NCI-H1092 treated with DMSO at 0.1 percent for 48 hours (cell line): ENCODE data around the gene GGA1.
A peak's percentile ranks its signal among the peaks of the same experiment; 100 is the strongest.

ENCODE experiments used
- DNase-seq: peaks from one replicate; lab custom pipeline; 2025; lab: John Stamatoyannopoulos, UW

The GGA1 gene, protein sequence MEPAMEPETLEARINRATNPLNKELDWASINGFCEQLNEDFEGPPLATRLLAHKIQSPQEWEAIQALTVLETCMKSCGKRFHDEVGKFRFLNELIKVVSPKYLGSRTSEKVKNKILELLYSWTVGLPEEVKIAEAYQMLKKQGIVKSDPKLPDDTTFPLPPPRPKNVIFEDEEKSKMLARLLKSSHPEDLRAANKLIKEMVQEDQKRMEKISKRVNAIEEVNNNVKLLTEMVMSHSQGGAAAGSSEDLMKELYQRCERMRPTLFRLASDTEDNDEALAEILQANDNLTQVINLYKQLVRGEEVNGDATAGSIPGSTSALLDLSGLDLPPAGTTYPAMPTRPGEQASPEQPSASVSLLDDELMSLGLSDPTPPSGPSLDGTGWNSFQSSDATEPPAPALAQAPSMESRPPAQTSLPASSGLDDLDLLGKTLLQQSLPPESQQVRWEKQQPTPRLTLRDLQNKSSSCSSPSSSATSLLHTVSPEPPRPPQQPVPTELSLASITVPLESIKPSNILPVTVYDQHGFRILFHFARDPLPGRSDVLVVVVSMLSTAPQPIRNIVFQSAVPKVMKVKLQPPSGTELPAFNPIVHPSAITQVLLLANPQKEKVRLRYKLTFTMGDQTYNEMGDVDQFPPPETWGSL

DNA sequence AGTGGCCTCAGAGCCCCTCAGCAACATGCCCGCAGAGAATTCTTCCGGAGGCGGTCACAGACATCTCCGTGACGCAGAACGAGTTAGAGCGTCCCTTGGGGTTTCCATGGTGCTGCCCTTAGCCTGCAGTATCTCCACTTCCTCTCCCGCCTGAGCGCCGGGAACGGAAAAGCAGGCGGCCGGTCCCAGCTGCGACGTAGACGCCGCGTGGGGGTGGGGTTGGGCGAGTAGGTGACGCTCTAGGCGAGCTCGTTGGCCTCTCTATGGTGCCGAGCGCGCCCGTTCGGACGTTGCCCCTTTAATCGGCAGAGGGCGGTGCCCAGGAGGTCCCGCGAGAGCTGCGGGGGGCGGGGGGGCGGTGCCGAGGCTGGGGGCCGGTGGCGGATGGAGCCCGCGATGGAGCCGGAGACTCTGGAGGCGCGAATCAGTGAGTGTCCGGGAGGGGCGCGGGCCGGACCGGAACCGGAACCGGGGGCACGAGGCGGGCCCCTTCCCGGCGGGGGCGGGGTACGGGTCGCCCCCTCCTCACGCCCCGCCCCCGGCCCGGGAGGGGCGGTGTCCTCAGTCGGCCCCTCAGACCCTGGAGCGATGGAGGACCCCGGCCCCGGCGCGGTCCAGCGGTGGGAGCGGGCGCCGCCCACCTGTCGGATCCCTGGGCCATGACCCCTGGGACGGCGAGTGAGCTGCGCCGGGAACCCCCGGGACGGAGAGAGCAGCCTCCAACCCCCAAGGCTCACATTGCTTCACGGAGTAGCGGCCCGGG is at the start of gene GGA1:
TSS of gene GGA1 (plus strand) at position 358 of the 763 bp plus-strand sequence. CDS start at position 385, 27 bp downstream.
- peak; percentile 99 for DNase-seq

DNA sequence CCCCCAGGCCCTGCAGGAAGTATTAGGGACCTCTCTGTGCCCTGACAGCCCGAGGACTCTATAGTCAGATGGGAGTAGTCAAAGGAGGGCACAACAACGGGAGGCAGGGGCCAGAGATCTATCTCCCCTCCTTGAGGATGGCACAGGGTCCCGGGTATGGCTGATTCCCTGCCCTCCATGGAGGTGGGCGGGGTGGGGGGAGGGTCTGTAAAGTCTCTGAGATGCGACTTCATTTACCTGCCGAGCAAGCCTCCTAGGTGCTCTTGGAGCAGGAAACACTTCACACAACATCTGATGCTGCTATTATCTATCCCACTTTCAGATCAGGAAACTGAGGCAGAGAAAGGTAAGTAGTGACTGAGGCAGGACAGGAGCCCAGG is 49.1 kb upstream of the GGA1 start:
- DNase-seq = no peak

DNA sequence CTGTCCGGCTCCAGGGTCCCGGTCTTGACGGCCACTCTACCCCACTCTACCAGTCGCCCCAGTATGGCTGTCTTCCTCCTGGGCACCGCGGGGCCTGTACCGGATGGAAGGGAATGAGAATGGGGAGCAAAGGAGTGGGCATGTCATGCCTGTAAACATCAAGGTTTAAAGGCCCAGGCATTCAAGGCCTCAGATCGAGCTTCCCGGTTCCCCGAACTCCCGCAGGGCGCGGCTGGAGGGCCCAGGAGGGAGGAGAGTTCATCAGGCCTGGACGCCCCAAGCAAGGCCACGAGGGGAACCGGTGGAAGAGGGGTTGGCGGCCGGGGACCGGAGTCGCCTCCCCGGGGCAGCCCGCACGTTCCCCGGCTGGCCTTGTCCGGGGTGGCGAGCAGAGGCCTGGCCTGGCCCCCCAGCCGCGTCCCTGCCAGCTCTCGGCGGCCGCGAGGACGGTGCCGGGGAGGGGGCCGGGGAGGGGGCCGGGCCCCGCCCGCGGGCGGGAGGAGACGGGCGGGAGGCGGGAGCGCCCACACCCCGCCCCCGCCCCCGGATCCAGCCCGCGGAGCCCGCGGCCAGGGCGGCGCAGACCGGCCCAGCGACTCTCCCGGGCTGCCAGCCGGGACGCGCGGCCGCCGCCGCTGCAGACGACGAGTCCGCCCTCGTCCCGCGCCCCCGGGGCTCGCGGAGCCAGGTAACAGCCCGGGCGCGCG is 48.6 kb upstream of the GGA1 start, which contains the start of gene CDC42EP1:
TSS of gene CDC42EP1 (plus strand) at position 580 of the 707 bp plus-strand sequence. CDS start 5,870 bp downstream, outside the sequence.
- DNase-seq = no peak

DNA sequence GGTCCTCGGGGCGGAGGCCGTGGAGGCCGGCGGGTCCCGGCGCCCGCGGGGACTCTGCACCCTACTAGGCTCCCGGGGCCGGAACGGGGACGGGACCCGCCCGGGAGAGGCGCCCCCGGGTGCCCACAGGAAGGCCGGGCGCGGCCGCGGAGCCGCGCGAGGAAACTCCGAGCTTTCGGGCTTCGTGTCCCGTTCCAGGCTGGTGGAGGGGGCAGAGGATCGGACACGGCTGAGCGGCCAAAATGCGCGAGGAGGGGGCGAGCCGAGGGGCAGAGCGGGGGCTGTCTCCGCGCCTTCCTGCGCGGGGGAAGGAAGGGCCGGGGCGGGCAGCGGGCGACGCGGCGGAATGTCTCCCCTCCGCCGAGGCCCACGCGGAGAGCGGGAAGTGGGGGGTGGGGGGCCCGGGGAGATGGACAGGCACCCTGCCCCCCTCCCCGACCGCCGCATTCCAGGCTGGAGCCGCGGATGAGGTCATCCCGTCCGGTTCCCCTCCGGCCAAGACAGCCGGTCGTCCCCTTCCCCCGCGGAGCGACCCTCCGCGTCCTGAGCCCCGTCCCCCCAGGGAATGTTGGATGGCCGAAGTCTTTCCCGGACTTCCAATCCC is 47.9 kb upstream of the GGA1 start:
- DNase-seq = no peak

DNA sequence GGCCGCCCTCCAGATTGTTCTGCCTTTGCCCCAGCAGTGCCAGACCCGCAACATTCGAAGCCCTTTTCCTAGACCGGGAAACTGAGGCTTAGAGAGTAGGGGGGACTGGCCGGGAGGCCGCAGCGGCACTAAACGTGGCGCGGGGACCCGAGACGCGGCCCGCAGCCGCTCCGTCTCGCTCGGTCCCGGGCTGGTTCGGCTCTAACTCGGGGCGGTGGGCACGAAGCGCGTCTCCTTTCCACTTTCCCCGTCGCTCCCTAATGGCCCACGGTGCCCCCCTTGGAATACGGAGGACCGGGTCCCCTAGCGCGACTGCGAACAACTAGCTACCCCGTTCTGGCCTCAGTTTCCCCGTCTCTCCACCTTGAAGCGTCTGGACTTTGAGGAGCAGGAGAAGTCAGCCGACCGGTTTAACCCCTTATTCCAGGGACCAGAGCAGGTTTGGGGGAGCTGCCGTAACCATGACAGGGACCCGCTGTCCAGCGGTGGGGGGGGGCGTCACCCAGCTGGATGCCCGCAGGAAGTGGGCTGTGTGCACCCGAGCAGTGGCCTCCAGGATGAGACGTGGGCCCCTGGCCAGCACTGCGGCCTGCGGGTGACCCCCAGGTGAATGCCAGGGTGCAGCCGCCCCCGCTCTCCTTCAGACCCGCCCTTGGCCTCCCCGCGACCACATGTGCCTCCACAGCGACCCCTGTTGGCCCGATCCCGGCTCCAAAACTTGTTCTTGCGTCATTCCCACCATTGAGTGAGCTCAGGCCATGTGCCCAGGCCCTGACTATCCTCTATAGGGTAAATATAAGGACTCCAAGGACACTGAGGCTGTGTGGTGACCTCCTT is 47.2 kb upstream of the GGA1 start:
- peak; percentile 49 for DNase-seq

DNA sequence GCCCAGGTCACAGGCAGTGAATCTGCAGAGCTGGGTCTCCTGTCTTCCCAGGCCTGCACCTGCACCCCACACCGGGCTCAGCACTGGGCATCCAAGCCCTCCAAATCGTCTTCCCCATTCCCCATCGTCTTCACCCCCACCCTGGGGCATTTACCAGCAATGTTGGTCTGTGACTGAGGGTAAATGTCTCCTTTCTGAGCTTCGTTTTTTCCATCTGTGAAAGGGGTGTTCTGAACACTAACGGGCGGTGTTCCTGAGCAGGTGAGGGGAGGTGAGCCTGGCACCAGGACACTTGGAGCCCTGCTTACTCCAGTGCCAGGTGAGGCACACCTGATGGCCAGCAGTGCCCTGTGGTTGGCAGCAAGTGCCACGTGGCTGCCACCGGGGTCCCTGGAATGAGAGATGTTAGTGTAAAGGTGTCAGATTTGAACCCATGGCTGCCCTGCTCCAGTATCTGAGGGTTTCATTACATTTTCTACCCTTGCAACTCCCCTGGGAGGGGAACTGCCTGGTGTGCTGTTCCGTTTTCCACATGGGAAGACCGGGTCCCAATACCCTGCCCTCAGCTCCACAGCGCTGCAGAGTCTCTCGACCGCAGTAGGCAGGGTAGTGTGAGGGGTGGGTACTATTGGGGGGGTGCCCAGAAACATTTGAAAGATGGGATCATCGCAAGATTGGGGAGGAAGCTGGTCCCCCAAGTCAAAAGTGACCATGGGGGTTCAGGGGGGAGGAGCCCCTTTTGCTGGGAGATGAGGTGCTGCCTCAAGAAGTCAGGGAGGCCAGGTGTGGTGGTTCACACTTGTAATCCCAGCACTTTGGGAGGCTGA is 46.4 kb upstream of the GGA1 start:
- DNase-seq = no peak

DNA sequence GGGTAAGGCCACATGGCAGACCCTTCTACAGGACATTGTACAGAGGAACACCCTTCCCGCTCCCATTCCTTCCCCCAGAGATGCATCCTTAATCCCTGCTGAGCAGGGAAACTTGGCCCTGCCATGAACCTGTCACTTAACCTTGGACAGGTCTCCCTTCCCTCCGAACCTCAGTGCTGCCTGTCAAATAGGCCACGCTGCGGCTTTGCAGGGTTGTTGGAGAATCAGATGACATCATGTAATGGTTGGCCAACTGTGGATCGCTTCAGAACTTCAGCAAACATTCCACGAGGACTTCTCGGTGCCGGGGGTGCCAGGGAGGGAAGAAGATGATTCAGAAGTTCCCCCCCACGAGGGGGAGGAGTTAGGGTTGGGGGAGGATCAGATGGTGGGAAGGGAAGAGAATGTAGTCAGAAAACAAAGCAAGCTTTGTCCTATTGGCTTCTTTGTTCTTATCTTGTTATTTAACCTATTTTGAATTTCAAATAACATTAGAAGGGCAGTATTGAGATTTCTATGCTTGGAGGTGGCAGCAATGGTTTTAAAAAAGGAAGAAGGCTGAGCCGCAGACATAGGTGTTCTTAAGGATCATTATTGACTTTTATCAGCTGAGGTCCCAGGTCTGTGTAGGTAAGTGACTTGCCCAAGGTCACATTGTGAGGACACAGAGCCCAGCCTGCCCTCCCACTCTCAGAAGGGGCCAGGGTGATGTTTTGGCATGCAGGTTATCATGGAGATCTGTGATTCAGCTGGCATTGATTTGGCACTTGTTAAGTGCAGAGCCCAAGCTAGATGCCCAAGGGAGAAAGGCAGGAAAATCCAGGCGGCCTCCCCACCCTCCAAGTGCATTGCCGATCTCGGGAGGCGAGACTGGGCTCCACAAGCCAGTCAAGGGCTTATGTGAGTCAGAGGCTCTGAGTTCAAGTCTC is 45.2 kb upstream of the GGA1 start:
- no peak for DNase-seq

DNA sequence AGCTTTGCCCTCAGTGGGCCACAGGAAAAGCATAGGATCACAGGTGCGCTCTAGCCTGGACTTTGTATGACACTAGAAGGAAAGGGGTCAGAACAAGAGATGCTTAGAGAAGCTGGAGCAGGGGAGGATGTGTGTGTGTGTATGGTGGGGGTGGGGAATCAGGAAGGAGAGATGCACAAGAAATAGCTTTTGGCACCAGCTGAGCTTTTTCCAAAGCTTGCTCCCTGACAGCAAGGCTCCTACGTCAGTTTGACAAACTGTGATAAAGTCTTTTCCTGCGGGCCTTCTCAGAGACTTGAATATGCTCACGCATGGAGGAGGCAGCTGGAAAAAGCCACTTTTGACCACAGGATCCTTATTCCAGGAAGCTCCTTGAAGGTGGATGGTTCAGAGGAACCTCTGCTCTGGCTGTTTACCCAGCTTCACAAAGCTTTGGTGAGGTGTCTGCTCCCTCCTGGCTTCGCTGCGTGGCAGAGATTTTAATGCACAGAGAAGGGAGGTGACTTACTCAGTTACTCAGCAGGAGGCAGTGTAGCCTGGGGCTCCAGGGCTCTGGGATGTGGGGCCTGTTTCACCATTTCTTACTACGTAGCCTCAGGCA is 44.4 kb upstream of the GGA1 start:
- no peak for DNase-seq

DNA sequence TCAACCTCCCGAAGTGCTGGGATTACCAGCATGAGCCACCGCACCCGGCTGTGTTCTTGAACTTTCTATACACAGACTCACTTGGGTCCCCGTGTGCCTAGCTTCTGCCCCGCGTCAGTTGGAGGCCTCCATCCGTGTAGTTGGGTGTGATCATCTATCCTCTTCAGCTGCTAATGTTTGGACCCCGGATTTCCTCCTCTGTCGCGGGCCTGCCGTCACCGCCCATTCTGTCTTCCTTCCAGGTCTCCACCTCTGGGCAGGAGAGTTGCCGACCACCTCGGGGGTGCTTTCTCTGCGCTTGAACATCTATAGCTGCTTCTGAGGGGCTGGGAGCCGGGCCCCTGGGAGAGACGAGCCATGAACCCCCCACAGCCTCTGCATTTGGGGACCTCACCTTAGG is 42.8 kb upstream of the GGA1 start:
- DNase-seq = no peak

DNA sequence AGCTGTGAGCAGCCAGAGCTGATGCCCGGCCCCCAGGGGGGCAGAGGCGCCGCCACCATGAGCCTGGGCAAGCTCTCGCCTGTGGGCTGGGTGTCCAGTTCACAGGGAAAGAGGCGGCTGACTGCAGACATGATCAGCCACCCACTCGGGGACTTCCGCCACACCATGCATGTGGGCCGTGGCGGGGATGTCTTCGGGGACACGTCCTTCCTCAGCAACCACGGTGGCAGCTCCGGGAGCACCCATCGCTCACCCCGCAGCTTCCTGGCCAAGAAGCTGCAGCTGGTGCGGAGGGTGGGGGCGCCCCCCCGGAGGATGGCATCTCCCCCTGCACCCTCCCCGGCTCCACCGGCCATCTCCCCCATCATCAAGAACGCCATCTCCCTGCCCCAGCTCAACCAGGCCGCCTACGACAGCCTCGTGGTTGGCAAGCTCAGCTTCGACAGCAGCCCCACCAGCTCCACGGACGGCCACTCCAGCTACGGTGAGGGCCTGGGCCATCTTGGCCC is 42.3 kb upstream of the GGA1 start:
- DNase-seq = no peak

DNA sequence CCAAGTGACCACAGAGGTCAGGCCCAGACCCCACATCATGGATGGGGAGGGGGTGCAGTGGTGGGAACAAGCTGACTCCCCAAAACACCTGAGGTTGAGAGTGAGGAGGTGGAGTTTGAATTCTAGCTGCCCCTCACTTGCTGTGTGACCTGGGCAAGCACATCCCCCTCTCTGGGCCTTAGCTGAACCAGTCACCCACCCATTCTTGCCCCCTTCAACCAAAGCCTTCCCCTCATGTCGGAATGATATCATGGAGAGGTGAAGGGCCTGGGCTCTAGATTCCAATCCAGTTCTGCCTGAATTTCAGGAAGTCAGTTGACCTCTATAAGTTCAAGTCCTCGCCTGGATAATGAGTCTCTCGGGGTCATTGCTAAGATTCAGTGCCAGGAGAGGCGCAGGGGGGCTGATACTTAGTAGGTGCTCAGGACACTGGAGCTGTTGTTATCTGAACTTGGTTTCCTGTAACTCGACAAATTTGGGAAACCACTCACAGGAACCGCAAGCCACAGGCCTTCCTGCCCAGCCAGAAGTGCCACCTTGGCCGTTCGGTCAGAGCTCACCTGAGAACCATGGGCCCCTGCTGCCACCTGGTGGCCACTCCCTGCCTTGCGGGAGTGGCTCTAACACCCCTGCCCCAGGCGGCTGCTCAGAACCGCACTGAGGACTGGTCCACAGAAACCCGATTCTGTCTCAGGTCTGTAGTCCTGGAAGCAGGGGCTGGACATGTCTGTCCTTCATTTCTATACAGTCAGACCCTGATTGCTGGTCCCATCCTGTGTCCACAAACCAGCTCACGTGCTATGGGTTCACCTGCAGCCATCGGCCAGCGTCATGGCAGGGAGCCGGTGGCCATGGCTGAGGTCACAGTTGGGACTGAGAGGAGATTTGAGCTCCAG is 41.5 kb upstream of the GGA1 start:
- DNase-seq = peak; percentile 71

DNA sequence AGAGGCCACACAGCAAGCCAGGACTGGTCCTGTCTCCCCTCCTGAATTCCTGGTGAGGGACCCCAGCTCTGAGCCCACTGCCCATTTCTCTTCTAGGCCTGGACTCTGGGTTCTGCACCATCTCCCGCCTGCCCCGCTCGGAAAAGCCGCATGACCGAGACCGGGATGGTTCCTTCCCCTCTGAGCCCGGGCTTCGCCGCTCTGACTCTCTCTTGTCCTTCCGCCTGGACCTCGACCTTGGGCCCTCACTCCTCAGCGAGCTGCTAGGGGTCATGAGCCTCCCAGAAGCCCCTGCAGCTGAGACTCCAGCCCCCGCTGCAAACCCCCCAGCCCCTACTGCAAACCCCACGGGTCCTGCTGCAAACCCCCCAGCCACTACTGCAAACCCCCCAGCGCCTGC is 40.6 kb upstream of the GGA1 start:
- no peak for DNase-seq

DNA sequence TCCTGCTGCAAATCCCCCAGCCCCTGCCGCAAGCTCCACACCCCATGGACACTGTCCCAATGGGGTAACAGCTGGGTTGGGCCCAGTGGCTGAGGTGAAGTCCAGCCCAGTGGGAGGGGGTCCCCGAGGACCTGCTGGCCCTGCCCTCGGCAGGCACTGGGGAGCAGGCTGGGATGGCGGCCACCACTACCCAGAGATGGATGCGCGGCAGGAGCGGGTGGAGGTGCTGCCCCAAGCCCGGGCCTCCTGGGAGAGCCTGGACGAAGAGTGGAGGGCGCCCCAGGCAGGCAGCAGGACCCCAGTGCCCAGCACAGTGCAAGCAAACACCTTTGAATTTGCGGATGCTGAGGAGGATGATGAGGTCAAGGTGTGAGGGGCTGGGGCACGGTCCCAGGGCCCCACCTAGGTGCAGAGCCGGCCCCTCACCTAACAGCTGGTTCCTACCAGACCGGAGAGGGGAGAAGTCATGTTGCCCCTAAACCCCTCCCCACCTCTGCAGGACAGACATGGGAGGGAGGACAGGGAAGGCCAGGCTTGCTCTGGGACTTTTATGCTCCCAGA is 40.1 kb upstream of the GGA1 start:
- DNase-seq = no peak

DNA sequence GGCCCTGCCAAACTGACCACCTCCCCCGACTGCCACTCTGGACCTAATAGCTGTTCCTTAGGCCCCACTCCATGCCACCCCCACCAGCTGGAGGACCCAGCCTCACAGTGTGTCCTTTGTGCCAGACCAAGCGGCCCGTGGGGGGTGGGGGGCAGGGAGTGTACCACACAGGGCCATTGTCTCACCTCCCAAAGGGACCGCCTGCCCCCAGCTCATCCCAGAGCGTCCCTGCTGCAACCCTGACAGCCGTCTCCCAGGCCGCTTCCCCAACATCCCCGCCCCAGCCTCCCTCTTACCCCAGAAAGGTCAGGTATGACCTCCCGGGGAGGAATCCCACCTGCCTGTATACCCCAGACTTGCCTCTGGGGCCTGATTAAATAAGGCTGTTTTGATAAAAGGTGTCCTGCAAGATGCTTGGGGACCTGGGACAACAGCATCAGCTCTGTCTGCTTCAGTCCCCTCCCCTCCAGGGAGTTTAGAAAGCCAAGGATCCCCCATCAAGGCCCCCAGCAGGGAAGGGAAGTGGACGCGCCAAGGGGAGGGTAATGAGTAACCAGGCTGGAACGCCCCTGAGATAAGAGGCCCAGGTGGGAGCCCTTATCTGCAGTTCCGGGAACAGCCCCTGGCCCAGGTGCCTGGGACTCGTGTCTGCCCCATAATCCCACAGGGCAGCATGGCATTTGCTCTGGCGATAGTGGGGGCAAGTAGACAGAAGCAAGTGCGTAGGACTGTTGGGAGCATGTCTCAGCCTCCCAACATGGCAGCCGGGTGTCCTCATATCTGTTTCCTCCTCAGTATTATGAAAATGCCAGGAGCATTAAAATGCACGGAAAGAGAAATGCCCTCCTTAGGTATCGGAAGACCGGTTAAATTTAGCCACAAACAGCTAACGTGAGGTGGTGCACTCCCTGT is 39.4 kb upstream of the GGA1 start:
- DNase-seq = no peak

DNA sequence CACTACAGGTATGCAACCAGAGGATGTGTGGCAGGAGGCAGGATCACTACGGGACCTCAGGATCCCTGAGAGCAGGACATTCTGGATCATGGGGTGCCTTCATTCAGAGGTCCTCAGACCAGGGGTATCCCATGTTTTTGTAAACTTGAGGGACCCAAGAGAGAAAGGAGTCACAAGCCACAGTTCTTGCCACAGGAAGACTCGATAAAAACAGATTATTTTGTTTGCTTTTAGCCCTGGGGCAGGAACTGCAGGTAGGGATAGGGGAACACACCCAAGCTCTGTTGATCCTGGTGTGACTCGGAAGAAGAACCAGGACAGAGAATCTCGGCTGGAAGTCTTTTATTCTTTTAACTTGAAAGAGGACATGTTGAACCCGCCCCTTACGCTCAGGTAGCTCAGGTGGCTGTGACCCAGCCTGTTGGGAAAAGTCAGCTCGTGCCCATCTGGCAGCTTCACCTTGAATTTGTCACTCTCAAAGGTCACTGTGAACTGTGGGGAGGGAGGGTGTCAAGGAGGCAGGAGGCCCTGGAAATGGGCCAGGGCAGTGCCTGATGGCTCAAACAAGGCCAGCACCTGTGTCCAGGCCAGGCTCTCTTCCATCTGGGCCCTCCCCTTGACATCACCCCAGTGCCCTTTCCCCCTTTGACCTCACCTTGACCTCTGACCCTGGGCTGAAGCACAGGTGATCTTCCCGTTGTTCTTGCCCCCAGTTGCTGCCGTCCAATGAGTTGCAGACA is 38.5 kb upstream of the GGA1 start:
- DNase-seq = no peak
